Stimulated activated naive CD4-positive, alpha-beta T cell treated with Interleukin-2 at 50 U/mL for 16 hours (primary cell): ENCODE data around the gene CEP295NL.

Source experiments
- DNase-seq: peaks from one replicate; lab custom pipeline; 2025; lab: John Stamatoyannopoulos, UW

CEP295NL gene

GRCh38 chr17:78865682-78866390 is 37.2 kb downstream of the CEP295NL start:
- DNase-seq: peak; percentile 49

- no peak for DNase-seq
Measured at GRCh38 chr17:78864117-78864516, 38.9 kb downstream of the CEP295NL start.

GRCh38 chr17:78862073-78863023 is 40.7 kb downstream of the CEP295NL start:
- DNase-seq: no peak

GRCh38 chr17:78861229-78861628 is 41.8 kb downstream of the CEP295NL start:
- DNase-seq: no peak

GRCh38 chr17:78859051-78859450 is 44.0 kb downstream of the CEP295NL start:
- no peak for DNase-seq

GRCh38 chr17:78857266-78857665 is 45.7 kb downstream of the CEP295NL start:
- no peak for DNase-seq

- no peak for DNase-seq
Measured at GRCh38 chr17:78855561-78856165, 47.3 kb downstream of the CEP295NL start.

GRCh38 chr17:78854508-78854907 is 48.5 kb downstream of the CEP295NL start:
- no peak for DNase-seq

GRCh38 chr17:78853926-78854394 is 49.0 kb downstream of the CEP295NL start:
- no peak for DNase-seq

- no peak for DNase-seq
Measured at GRCh38 chr17:78852709-78853121, 50.3 kb downstream of the CEP295NL start.

GRCh38 chr17:78849026-78849425 is 54.0 kb downstream of the CEP295NL start:
- DNase-seq: no peak

- DNase-seq: no peak
Measured at GRCh38 chr17:78847052-78847451, 55.9 kb downstream of the CEP295NL start.

GRCh38 chr17:78844301-78845005 is 58.5 kb downstream of the CEP295NL start:
- no peak for DNase-seq

- DNase-seq: peak; percentile 50
Measured at GRCh38 chr17:78842881-78843565, 60.0 kb downstream of the CEP295NL start.

- peak; percentile 99 for DNase-seq
Measured at GRCh38 chr17:78840780-78841611, 62.0 kb downstream of the CEP295NL start, which contains the start of gene USP36. TSS of gene USP36 (minus strand) at chr17:78840814. CDS start at chr17:78836363, 4,451 bp downstream.
